IMR-90 (cell line): Measurements from ENCODE around the gene EIF2B4. TPM values are rescaled to one million over a fixed set of nuclear protein-coding genes. Genes with fewer than 3 reads are reported as not detected.

ENCODE experiments used
- ATAC-seq: fragments of 200-7000 bp; cut with Tn5 transposase; 2 replicates; pipeline ENCODE4 v1.9.1; 2020; ENCODE audit warnings: low read depth, mild to moderate bottlenecking, moderate library complexity
- BruUV-seq: library from RNA; stranded (reverse); fragments of 400-500 nt; replicated peaks from 2 replicates; lab custom pipeline; 2021; lab: Mats Ljungman, UMichigan
- CTCF ChIA-PET: fragments of 300-600 bp; formaldehyde crosslinking; extraction: SDS; loops from one replicate; lab custom pipeline; 2021; ENCODE audit warnings: antibody characterized with exemption; lab: Yijun Ruan, JAX
- POLR2A ChIA-PET: fragments of 300-600 bp; sonication (Branson Sonifier 250); formaldehyde crosslinking; loops from one replicate; lab custom pipeline; 2022; ENCODE audit warnings: antibody characterized with exemption; ENCODE audit not compliant: unreplicated experiment; lab: Charles Lee
- DNase-seq: peaks from one replicate; pipeline ENCODE4 v3.0.0; 2013
- H2AFZ ChIP-seq: replicated peaks from 2 replicates; pipeline ENCODE3; 2013; ENCODE audit warnings: low read length, mild to moderate bottlenecking; ENCODE audit not compliant: poor library complexity
- H2AK5ac ChIP-seq: 2 replicates; pipeline ENCODE4 v1.6.1; 2013; ENCODE audit warnings: low read depth, low read length, inconsistent platforms
- H2AK9ac ChIP-seq: replicated peaks from 2 replicates; pipeline ENCODE3; 2013; ENCODE audit warnings: mild to moderate bottlenecking, low read depth, low read length, moderate library complexity; ENCODE audit not compliant: poor library complexity
- H2BK120ac ChIP-seq: 2 replicates; pipeline ENCODE4 v1.6.1; 2013; ENCODE audit warnings: low read depth, low read length, inconsistent platforms
- H2BK15ac ChIP-seq: 3 replicates; pipeline ENCODE4 v1.6.1; 2013; ENCODE audit warnings: low read depth, low read length, inconsistent platforms
- H2BK20ac ChIP-seq: 2 replicates; pipeline ENCODE4 v1.6.1; 2013; ENCODE audit warnings: low read depth, mild to moderate bottlenecking, inconsistent platforms, low read length, moderate library complexity
- H2BK5ac ChIP-seq: 2 replicates; pipeline ENCODE4 v1.6.1; 2013; ENCODE audit warnings: mild to moderate bottlenecking, low read depth, low read length, inconsistent platforms; ENCODE audit not compliant: poor library complexity, severe bottlenecking
- H3K14ac ChIP-seq: replicated peaks from 2 replicates; pipeline ENCODE4 v1.6.1; 2013; ENCODE audit warnings: low read depth, low read length, inconsistent platforms
- H3K18ac ChIP-seq: 2 replicates; pipeline ENCODE4 v1.6.1; 2013; ENCODE audit warnings: low read depth, low read length, control low read depth
- H3K23ac ChIP-seq: 2 replicates; pipeline ENCODE4 v1.6.1; 2013; ENCODE audit warnings: low read depth, low read length, inconsistent platforms
- H3K27ac ChIP-seq: 2 replicates; pipeline ENCODE4 v1.5.1; 2013; ENCODE audit warnings: mild to moderate bottlenecking, control low read depth, low read length; ENCODE audit not compliant: insufficient read depth
- H3K27me3 ChIP-seq: 2 replicates; pipeline ENCODE4 v1.6.1; 2013; ENCODE audit warnings: low read length; ENCODE audit not compliant: control insufficient read depth, insufficient read depth
- H3K36me3 ChIP-seq: 2 replicates; pipeline ENCODE4 v1.6.1; 2013; ENCODE audit warnings: low read length, mixed read lengths; ENCODE audit not compliant: control insufficient read depth, insufficient read depth
- H3K4ac ChIP-seq: 2 replicates; pipeline ENCODE4 v1.6.1; 2013; ENCODE audit warnings: low read depth, low read length, inconsistent platforms
- H3K4me1 ChIP-seq: 2 replicates; pipeline ENCODE4 v1.6.1; 2013; ENCODE audit warnings: low read length, mixed read lengths; ENCODE audit not compliant: control insufficient read depth, insufficient read depth
- H3K4me2 ChIP-seq: 2 replicates; pipeline ENCODE4 v1.6.1; 2013; ENCODE audit warnings: low read depth, mild to moderate bottlenecking, control low read depth, low read length, moderate library complexity
- H3K4me3 ChIP-seq: 2 replicates; pipeline ENCODE4 v1.5.1; 2013; ENCODE audit warnings: low read depth, mild to moderate bottlenecking, control low read depth, low read length, moderate library complexity; ENCODE audit not compliant: insufficient read depth
- H3K56ac ChIP-seq: 2 replicates; pipeline ENCODE4 v1.6.1; 2013; ENCODE audit warnings: low read length, inconsistent platforms; ENCODE audit not compliant: insufficient read depth; ENCODE audit errors: extremely low read depth
- H3K79me1 ChIP-seq, 2 experiments: 2 replicates each; pipeline ENCODE4 v1.6.1; 2013; ENCODE audit warnings: low read length in 2 of 2, inconsistent platforms in 1 of 2, low read depth in 1 of 2
- H3K9ac ChIP-seq: 2 replicates; pipeline ENCODE4 v1.6.1; 2013; ENCODE audit warnings: low read depth, low read length, control low read depth
- H3K9me1 ChIP-seq: 2 replicates; pipeline ENCODE4 v1.6.1; 2013; ENCODE audit warnings: low read length, inconsistent platforms; ENCODE audit not compliant: insufficient read depth
- H3K9me3 ChIP-seq: 2 replicates; pipeline ENCODE4 v1.6.1; 2013; ENCODE audit warnings: low read length; ENCODE audit not compliant: control insufficient read depth, insufficient read depth
- H4K20me1 ChIP-seq: 2 replicates; pipeline ENCODE4 v1.6.1; 2013; ENCODE audit warnings: low read length, inconsistent platforms; ENCODE audit not compliant: insufficient read depth
- H4K5ac ChIP-seq: 2 replicates; pipeline ENCODE4 v1.6.1; 2013; ENCODE audit warnings: mild to moderate bottlenecking, low read depth, low read length, control low read depth
- H4K8ac ChIP-seq, 2 experiments: 2 replicates each; pipeline ENCODE4 v1.6.1; 2013; ENCODE audit warnings: low read depth in 2 of 2, low read length in 2 of 2, control low read depth in 1 of 2, inconsistent platforms in 1 of 2
- H4K91ac ChIP-seq: 2 replicates; pipeline ENCODE4 v1.6.1; 2013; ENCODE audit warnings: low read depth, low read length, inconsistent platforms; ENCODE audit not compliant: insufficient read depth
- BHLHE40 ChIP-seq: fragments of 150-350 bp; IDR thresholded peaks from 2 replicates; pipeline ENCODE4 v1.6.1; 2016; ENCODE audit warnings: mild to moderate bottlenecking, low read depth, low read length
- CTCF ChIP-seq: conservative IDR thresholded peaks from 2 replicates; pipeline ENCODE4 v1.5.1; 2012; ENCODE audit warnings: mild to moderate bottlenecking, low read depth, low read length, improper control_type of control experiment
- MAZ ChIP-seq: IDR thresholded peaks from 2 replicates; pipeline ENCODE4 v1.6.1; 2012; ENCODE audit warnings: low read depth, mild to moderate bottlenecking, low read length, improper control_type of control experiment, moderate library complexity, borderline replicate concordance
- POLR2A ChIP-seq: IDR thresholded peaks from 2 replicates; pipeline ENCODE4 v1.6.1; 2012; ENCODE audit warnings: mild to moderate bottlenecking, low read depth, low read length
- RFX5 ChIP-seq: IDR thresholded peaks from 2 replicates; pipeline ENCODE4 v1.8.0; 2012; ENCODE audit warnings: low read depth, mild to moderate bottlenecking, low read length, moderate library complexity
- WGBS, 2 experiments: methylation state at CpG; one replicate each; pipeline versions ENCODE4 v1.1.5 to v1.1.7; 2013; ENCODE audit warnings: missing lambda C conversion rate in 2 of 2; ENCODE audit not compliant: insufficient read length in 1 of 2; ENCODE audit errors: extremely low coverage in 2 of 2; 5-methylcytosine and 5-hydroxymethylcytosine counted together
- dilution Hi-C: fragments of 300-500 bp; cut with HindIII; formaldehyde crosslinking; loops from one replicate; pipeline ENCODE4 v1.14.3; 2018; ENCODE audit warnings: low sequenced_read_pairs; ENCODE audit not compliant: unreplicated experiment
- in situ Hi-C: fragments of 300-500 bp; cut with MboI; formaldehyde crosslinking; loops from 3 replicates; pipeline ENCODE4 v1.14.3; 2019; ENCODE audit warnings: low sequenced_read_pairs, inconsistent platforms, mixed read lengths
- intact Hi-C: fragments of 100-400 bp; cut with micrococcal nuclease; formaldehyde crosslinking; loops from 2 replicates; pipeline ENCODE4 v1.10.0; 2022
- polyA plus RNA-seq, 3 experiments: library from polyadenylated mRNA; depleted of rRNA; stranded (reverse); fragments of >200 nt; gene quantifications; 2 replicates each; pipeline ENCODE4 v1.2.3, GENCODE V29; 2012; ENCODE audit warnings: low replicate concordance in 1 of 3
- total RNA-seq: library from RNA; depleted of rRNA; stranded (reverse); fragments of >200 nt; gene quantifications from 2 replicates; pipeline ENCODE4 v1.2.3, GENCODE V29; 2012
- TF ChIP-seq, protein P1 (sequence below): fragments of 150-350 bp; IDR thresholded peaks from 2 replicates; pipeline ENCODE4 v1.6.1; 2017; ENCODE audit warnings: mild to moderate bottlenecking, antibody characterized with exemption, low read length, low read depth
- TF ChIP-seq, protein P2 (sequence below): fragments of 150-350 bp; IDR thresholded peaks from 2 replicates; pipeline ENCODE4 v1.6.1; 2016; ENCODE audit warnings: low read depth, mild to moderate bottlenecking, low read length, moderate library complexity, borderline replicate concordance

The EIF2B4 gene
- total and polyA plus RNA-seq, 2 of the 4 experiments (the other 2 are of a cell fraction) = 40.3 to 47.9 TPM

DNA sequence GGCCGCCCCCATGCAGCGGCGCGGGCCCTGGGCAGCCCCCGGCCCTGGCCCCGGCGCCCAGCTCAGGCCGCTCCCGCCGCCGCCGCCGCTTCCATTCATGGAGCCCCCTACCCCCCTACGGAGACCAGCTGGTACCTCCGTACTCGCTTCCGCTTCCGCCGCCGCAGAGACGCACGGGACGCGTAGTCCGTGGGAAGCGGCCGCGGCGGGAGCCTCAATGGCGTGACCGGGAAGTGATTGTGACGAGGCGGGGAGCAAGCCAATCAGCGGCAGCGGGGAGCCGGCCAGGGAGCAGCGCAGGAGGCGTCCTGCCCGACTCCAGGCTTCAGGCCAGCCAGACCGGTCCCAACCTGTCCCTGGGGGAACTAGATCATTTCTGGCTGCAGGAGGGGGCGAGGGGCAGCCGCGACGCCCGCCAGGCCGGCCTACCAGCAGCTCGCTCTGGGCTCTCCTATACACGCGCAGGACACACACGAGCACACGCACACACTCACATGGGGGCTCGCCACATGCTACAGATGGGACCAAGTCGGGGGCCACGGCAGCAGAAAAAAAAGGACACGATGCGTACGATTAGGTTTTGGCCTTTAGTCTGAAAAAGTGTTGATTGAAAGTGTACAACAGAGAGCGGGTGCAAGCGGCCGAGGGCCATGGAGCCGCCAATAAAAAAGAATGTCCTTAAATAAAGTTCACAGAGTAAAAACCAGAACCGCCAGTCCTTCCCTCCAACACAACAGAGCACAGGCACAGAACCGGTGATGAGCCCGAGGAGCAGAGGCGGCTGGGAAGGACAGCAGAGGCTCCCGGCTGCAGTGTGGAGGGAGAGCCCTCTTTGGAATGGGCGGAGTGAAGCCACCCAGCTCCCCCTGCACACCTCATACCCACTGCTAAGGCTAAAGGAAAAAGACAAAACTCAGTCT, 10.7 kb upstream of the EIF2B4 start, which contains the start of gene ZNF513:
TSS of gene ZNF513 (minus strand) at position 109 of the 920 bp plus-strand sequence. CDS start 208 bp downstream, outside the sequence.
- peaks cover 59% of the 10 kb centered on the region for H3K36me3 ChIP-seq
- CTCF ChIA-PET = interaction anchor here (0.5 kb wide), 1 partner anchor 16 kb away, joined by 6 read pairs; no protein-coding TSS in a partner anchor
- intact Hi-C loops = no loop called here

More for the DNA sequence above, 10.7 kb upstream of the EIF2B4 start, which contains the start of gene ZNF513:
- Histone ChIP-seq H2BK20ac (no peak within 1 kb of the TSS), H4K8ac (peak within 1 kb of the TSS; percentile 96 to 97), H4K91ac (peak within 1 kb of the TSS; percentile 77), H2AK5ac (peak within 1 kb of the TSS; percentile 89), H3K4me1 (peaks cover 6% of the 10 kb centered on the region), H3K27ac (peak within 1 kb of the TSS; percentile 94), H2BK15ac (0 out of 3 replicates have a peak within 1 kb of the TSS, but pooled peaks have one; percentile 48), H3K27me3 (no peaks in the 10 kb centered on the region), H4K5ac (peak within 1 kb of the TSS; percentile 96), H2BK5ac (peak within 1 kb of the TSS; percentile 83), H3K9ac (peak within 1 kb of the TSS; percentile 87), H4K20me1 (peaks cover 17% of the 10 kb centered on the region; the same call in 1 of the 2 replicates), H3K4me3 (peak within 1 kb of the TSS; percentile 81), H3K23ac (peak within 1 kb of the TSS; percentile 94), H2AFZ (peak within 1 kb of the TSS; percentile 95), H2BK120ac (peak within 1 kb of the TSS; percentile 45; the same call in 1 of the 2 replicates), H3K18ac (peak within 1 kb of the TSS; percentile 68; the same call in 1 of the 2 replicates), H3K14ac (peak within 1 kb of the TSS; percentile 93), H3K4me2 (peak within 1 kb of the TSS; percentile 94), H3K9me3 (no peaks in the 10 kb centered on the region), H3K56ac (peak within 1 kb of the TSS; percentile 73; the same call in 1 of the 2 replicates), H3K79me1 (peaks cover 15 to 43% of the 10 kb centered on the region in 2 experiments), H3K4ac (peak within 1 kb of the TSS; percentile 93), H2AK9ac (peak within 1 kb of the TSS; percentile 99), H3K9me1 (0 out of 2 replicates have a peak, but pooled peaks cover 3% of the 10 kb centered on the region)
- in situ Hi-C loops = no loop called here
- WGBS, 2 experiments = 0% methylated on average over 16 of the region's 67 CpGs; no CpG with 5 or more reads in 1 of the 2 experiments
- POLR2A ChIA-PET = interaction anchor here (1.9 kb wide), 1 partner anchor 24 kb away, joined by 5 read pairs; the partner anchor contains the start of gene GTF3C2
- no TSS peak for BruUV-seq
- dilution Hi-C loops = no loop called here
- ATAC-seq (peak; percentile 83), DNase-seq (peak; percentile 93)
- TF ChIP-seq POLR2A = peak; percentile 46; the same call in 1 of the 2 replicates
- TF ChIP-seq MAZ = peak; percentile 43; the same call in 1 of the 2 replicates
- TF ChIP-seq, protein P1, sequence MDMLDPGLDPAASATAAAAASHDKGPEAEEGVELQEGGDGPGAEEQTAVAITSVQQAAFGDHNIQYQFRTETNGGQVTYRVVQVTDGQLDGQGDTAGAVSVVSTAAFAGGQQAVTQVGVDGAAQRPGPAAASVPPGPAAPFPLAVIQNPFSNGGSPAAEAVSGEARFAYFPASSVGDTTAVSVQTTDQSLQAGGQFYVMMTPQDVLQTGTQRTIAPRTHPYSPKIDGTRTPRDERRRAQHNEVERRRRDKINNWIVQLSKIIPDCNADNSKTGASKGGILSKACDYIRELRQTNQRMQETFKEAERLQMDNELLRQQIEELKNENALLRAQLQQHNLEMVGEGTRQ = peak; percentile 35; the same call in 1 of the 2 replicates
- peak; percentile 3; the same call in 1 of the 2 replicates for TF ChIP-seq RFX5
- TF ChIP-seq, protein P2, sequence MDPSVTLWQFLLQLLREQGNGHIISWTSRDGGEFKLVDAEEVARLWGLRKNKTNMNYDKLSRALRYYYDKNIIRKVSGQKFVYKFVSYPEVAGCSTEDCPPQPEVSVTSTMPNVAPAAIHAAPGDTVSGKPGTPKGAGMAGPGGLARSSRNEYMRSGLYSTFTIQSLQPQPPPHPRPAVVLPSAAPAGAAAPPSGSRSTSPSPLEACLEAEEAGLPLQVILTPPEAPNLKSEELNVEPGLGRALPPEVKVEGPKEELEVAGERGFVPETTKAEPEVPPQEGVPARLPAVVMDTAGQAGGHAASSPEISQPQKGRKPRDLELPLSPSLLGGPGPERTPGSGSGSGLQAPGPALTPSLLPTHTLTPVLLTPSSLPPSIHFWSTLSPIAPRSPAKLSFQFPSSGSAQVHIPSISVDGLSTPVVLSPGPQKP = no peak
- TF ChIP-seq CTCF = no peak
- TF ChIP-seq BHLHE40 = peak; percentile 89
